PC-3 (cell line): Measurements from ENCODE around the gene GLI3.

Source experiments
- CTCF ChIP-seq: fragments of 300-600 bp; sonication (generic); conservative IDR thresholded peaks from 2 replicates; pipeline ENCODE4 v1.5.1; 2017; ENCODE audit warnings: antibody characterized with exemption, low read depth, mild to moderate bottlenecking, low read length
- EZH2 ChIP-seq: fragments of 300-600 bp; sonication (generic); IDR thresholded peaks from one replicate; pipeline ENCODE4 v1.6.1; 2017; ENCODE audit warnings: antibody characterized with exemption, mild to moderate bottlenecking, low read length; ENCODE audit not compliant: unreplicated experiment

GRCh38 chr7:42145539-42145938 is 91.5 kb downstream of the GLI3 start:
- no peak for TF ChIP-seq CTCF
- TF ChIP-seq EZH2, result no peak
